ENCODE measurements around the gene CACNG6. TPM values are rescaled to one million over a fixed set of nuclear protein-coding genes. Genes with fewer than 3 reads are reported as not detected.

Gene CACNG6
- total RNA-seq, 4 donors from 2014 or later, result 1.4 TPM; not detected in 3

DNA sequence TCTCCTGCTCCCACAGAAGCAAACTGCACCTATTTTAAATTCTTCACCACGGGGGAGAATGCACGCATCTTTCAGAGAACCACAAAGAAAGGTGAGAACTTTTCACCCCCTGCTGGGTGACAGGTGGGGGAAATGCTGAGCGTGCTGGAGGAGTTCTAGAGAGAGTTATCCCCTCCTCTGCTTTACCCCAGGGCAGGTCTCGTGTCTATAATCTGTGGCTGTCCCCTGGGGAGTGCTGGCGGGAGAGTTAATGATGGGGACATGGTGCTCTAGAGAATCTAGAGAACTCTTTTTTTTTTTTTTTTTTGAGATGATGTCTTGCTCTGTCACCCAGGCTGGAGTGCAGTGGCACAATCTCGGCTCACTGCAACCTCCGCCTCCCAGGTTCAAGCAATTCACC lies 6.8 kb downstream of the CACNG6 start:
- H3K27ac ChIP-seq, result no peak overlapping the region
- H3K36me3 ChIP-seq, result no peaks in the 10 kb centered on the region
- 33 to 42% methylated on average over 4 to 7 of the region's 7 CpGs for WGBS, 2 donors
- peaks cover 0 to 94% (median 0%) of the 10 kb centered on the region in 4 donors for H3K27me3 ChIP-seq
- H3K4me3 ChIP-seq, result no peak overlapping the region
- no peaks in the 10 kb centered on the region for H3K9me3 ChIP-seq
- DNase-seq, result no peak
- TF ChIP-seq POLR2A (IDR thresholded peaks at IDR 0.05), result no peak
- no peak for TF ChIP-seq CTCF (IDR thresholded peaks at IDR 0.05)
- H3K4me1 ChIP-seq, result no peaks in the 10 kb centered on the region
- intact Hi-C loops (cut with DNase I), result no loop called here

GRCh38 chr19:53999694-54000093 lies 8.3 kb downstream of the CACNG6 start:
- no peak overlapping the region for H3K27ac ChIP-seq
- H3K27me3 ChIP-seq, result peaks cover 0 to 94% (median 0%) of the 10 kb centered on the region in 4 donors
- TF ChIP-seq POLR2A (IDR thresholded peaks at IDR 0.05), result no peak
- TF ChIP-seq CTCF (IDR thresholded peaks at IDR 0.05), result no peak
- H3K36me3 ChIP-seq, result no peaks in the 10 kb centered on the region
- H3K4me1 ChIP-seq, result no peaks in the 10 kb centered on the region
- intact Hi-C loops (cut with DNase I), result no loop called here
- WGBS, 2 donors, result 63 to 72% methylated on average over 3 to 4 of the region's 5 CpGs
- no peak overlapping the region for H3K4me3 ChIP-seq
- no peaks in the 10 kb centered on the region for H3K9me3 ChIP-seq
- DNase-seq, result no peak

DNA sequence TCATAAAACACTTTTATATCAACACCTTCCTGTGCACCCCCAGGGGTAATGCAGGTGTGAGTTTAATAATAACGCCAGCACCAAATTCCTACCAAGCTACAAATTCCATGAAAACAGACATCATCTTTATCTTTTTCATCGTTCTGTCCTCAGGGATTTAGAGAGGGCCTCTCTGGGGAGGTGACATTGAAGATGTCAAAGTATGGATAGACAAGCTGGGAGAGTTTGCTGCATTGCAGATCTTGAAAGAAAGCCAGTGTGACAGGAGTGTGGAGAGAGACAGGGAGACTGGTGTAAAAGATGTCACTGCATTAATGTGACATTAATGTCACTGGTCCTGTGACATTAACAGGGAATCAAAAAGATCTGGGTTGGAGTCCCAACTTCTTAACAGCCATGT lies 10.1 kb downstream of the CACNG6 start:
- intact Hi-C loops (cut with DNase I), result no loop called here
- DNase-seq, result no peak

GRCh38 chr19:54002495-54003315 lies 11.3 kb downstream of the CACNG6 start:
- WGBS, 2 donors, result 56 to 57% methylated on average over 10 of the region's 10 CpGs
- Histone ChIP-seq H3K27ac (no peak overlapping the region), H3K36me3 (no peaks in the 10 kb centered on the region), H3K9me3 (no peaks in the 10 kb centered on the region), H3K27me3 (peaks cover 0 to 80% (median 0%) of the 10 kb centered on the region in 4 donors), H3K4me1 (no peaks in the 10 kb centered on the region), H3K4me3 (no peak overlapping the region)
- no peak for DNase-seq
- TF ChIP-seq POLR2A (IDR thresholded peaks at IDR 0.05) (no peak), CTCF (IDR thresholded peaks at IDR 0.05) (no peak)
- intact Hi-C loops (cut with DNase I), result no loop called here

More for the DNA sequence above, 10.1 kb downstream of the CACNG6 start:
- Histone ChIP-seq H3K27ac (no peak overlapping the region), H3K4me1 (no peaks in the 10 kb centered on the region), H3K36me3 (no peaks in the 10 kb centered on the region), H3K9me3 (no peaks in the 10 kb centered on the region), H3K4me3 (no peak overlapping the region), H3K27me3 (peaks cover 0 to 84% (median 0%) of the 10 kb centered on the region in 4 donors)
- WGBS, 2 donors, result 60 to 88% methylated on average over 2 of the region's 2 CpGs
- TF ChIP-seq CTCF (IDR thresholded peaks at IDR 0.05) (no peak), POLR2A (IDR thresholded peaks at IDR 0.05) (no peak)

- H3K27me3 ChIP-seq, result peaks cover 0 to 80% (median 0%) of the 10 kb centered on the region in 4 donors
Observed at GRCh38 chr19:54009440-54009839, 18.0 kb downstream of the CACNG6 start.

More at GRCh38 chr19:54009440-54009839, 18.0 kb downstream of the CACNG6 start:
- no peak for DNase-seq
- TF ChIP-seq POLR2A (IDR thresholded peaks at IDR 0.05), result no peak
- TF ChIP-seq CTCF (IDR thresholded peaks at IDR 0.05), result no peak
- 65 to 74% methylated on average over 8 of the region's 8 CpGs for WGBS, 2 donors
- no peaks in the 10 kb centered on the region for H3K36me3 ChIP-seq
- H3K27ac ChIP-seq, result no peak overlapping the region
- no peak overlapping the region for H3K4me3 ChIP-seq
- no peaks in the 10 kb centered on the region for H3K4me1 ChIP-seq
- no peaks in the 10 kb centered on the region for H3K9me3 ChIP-seq
- intact Hi-C loops (cut with DNase I), result no loop called here
